ENCODE results near the gene HYDIN.
"Not testable (repeated sequence)": the region's sequence is repeated elsewhere in the genome, so short reads cannot be mapped to it uniquely, and the experiment has no call there.

Gene HYDIN

DNA sequence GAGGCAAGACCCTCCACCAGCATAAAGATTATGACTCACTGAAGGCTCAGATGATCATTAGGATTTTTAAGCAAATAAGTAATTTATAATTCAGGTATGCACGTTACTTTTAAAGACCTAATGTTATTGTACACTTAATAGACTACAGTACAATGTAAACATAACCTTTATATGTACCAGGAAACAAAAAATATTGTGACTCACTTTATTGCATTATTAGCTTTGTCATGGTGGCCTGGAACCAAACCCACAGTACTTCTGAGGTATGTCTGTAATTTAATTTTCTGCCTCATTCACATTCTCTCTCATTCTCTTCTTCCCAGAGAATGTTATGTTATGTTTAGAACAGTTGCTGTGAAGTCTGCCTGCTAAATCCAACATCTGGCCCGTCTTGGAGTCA, 407.8 kb downstream of the HYDIN start:
- DNase-seq: not testable (repeated sequence)

DNA sequence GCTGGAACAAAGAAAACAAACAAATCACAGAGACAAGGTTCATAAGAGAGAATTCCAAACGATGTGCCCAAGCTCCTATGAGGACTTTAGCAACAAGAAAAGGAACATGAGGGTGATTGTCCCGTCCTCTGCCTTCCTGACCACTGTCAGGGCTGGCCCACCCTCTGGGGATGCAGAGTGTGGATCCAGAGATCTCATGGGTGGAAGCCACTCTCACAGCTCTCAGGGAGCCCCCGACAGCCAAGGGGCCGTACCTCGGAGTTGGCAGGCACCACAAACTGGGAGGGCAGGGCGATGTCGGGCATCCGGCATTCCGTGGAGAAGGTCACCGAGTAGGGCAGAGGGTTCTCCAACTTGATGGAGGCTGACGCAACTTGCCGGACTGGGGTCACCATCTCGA, 412.4 kb downstream of the HYDIN start:
- not testable (repeated sequence) for DNase-seq

DNA sequence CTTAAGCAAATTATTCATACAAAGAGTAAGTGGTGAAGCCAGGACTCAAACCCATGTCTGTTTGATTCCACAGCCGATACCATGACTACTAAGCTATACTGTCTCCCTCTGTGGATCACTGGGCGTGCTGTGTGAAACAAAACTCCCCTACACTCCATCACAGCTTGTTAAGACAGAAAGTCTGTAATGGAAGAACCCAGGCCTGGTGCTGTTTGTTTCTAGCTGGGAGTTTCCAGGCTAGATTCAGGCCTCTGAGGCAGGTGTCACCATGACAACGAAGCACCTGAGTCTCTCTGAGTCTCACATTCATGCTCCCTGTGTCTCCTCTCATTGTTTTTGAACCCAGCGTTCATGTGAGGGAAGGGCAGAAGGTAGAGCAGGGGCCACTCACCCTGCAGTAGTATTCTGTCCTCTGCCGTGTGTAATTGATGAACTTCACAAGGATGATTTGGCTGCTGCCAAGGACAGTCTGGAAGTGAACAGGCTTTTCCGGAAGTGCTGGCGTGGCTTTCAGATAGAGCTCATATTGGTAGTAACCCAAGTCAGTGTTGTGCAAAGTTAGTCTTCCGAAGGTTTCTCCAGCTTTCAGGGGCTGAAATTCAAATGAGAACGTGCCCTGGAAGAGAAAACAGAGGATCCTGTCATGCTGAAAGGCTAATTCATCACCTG, 421.0 kb downstream of the HYDIN start:
- no peak for DNase-seq

DNA sequence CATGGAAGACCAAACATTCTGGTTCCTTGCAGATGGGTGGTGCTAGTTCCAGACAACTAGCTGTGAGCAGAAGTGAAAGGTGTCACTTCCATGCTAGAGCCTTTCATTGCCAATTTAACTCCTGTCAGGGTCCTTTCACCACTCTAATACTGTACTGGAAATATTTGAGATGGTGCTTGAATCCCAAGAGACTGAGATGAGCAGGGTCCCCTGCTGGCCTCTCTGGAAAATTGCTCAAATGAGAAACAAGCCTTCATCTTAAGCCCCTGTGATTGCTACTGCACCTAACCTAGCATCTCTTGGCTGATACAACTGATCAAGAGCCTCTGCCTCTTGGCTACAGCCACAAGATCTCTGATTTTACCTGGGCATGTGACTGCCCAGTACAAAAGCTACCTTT, 422.2 kb downstream of the HYDIN start:
- no peak for DNase-seq

DNA sequence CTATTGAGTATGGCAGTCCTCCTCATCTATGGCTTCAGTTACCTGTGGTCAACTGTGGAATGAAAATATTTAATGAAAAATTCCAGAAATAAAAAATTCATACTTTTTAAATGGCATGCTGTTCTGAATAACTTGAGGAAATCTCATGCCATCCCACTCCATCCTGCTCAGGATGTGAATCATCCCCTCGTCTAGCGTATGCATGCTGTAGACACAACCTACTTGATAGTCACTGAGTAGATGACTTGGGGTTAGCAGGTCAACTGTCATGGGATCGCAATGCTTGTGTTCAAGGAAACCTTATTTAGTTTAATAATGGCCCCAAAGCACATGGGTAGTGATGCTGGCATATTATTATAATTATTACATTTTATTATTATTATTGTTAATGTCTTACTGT, 424.7 kb downstream of the HYDIN start:
- DNase-seq: no peak

DNA sequence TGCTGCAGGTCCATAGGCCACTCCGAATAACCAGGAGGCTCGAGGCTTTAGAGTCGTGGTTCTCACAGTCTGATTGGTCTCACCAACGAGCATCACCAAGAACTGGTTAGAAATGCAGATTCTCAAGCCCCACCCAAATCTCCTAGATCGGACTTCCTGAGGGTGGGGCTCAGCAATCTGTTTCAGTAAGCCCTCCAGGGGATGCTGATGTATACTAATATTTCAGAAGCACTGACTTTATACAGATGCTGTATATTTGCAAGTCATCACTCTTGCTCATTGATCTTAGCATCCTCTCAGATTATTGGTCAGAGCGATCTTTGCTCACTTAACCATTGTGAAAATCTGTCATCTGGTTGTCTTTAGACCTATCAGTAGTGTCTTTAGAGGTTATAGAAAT, 425.1 kb downstream of the HYDIN start:
- peak; percentile 44 for DNase-seq

DNA sequence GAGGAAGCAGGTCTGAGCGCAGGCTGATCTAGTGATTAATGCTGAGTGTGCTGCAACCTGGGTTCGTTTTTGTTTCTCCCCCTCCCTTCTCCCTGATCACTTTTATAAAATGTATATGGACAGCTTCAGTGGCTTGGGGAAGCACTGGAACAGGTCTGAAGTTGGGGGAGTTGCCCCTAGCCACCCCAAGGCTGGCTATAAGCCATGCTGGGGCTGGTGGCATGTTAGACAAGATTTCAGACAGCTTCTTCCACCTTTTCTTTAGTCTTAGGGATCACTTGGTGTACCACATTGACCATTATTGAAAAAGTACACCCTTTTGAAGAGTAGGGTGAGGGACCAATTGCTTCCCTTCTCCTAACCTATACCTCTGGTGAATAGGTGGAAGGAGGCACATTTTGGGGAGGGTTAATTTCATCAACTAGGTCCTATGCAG, 425.8 kb downstream of the HYDIN start:
- DNase-seq: no peak

DNA sequence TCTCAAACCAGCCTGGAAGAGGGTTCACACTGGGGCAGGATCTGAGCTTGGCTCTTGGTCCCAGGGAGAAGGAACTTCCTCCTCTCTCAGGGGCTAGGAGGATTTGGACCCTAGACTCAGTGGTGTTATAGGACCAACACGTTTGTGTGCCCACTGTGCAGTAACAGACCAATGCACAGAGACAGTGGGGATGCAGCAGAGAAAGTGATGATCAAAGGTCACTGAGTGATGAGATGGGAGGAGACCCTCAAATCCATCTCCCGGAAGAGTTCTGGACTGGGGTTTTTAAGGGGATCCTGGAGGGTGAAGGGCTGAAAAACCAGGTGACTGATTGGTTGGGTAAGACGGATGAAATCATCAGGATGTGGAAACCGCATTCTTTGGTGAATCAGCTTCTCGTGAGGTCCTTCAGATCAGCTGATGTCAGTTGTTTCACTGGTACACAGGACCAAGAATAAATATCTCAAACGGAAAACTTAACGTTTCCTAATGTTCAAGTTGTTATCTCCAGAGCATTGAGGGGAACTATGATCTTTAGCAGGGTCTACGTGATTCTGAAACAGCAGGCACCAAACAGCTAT, 426.3 kb downstream of the HYDIN start:
- no peak for DNase-seq

DNA sequence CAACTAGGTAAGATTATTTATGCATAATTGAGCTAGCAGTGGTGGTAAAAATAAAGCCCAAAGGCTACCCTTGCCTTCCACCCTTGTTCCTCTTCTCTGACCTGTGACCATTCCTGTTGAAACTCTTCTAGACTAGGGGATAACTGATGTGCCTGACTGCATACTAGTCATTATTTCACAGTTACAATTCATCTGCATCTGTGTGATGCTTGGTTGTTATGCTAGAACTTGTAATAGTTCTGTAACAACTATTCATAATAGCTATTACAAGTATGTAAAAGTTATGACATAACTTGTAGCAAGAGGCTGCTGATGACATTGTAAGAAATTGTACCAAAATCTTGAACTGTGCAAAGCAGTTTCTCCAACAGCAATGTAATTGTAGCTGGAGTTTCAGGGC, 427.2 kb downstream of the HYDIN start:
- DNase-seq: no peak

DNA sequence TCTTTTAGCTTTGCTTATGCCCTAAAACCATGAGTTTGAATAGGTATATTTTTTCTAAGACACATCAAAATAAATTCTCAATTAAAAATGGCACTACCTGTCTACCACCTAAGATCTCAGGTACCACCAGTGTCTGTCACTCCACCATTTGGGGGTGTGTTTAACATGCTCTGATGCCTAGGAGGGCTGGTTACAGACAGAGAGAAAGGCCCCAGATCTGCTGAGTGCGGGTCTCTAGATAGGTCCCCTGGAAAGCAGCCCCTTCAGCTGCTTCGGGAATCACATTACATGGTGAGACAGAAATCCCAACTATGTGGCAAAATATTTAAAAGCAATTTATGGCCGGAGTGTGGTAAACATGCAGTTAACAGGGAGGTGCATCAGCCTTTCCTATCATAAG, 428.9 kb downstream of the HYDIN start:
- no peak for DNase-seq

DNA sequence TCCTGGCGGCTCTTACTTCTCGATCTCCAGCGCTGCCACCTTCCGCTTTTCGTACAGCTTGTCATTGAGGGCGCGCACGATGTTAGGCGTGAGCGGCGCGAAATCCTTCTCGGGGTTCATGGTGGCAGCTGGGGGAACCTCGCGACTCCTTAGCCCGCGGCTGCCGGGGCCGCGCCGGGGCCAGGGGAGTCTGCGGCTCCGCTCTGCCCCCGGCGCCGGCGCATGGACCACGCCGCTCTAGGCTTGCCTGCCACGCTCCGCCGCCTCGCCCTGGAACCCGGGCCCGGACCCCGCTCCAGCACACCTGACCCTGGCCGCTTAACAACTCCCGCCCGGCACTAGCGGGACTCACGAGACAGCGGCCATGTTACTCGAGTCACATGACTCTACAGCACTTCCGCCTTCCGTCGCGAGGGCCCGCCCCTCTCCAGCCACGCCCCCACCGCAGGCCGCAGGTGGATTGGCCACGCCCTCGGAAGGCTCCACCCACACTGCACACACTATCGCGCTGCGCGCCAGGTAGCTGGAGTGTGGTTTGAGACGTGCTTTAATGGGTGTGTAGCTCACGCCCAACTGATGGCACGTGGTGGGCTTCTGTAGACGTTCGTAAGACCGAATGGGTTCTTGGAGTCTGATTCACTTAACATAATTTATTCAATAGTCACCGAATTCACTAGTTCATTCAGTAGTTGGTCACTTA, 429.6 kb downstream of the HYDIN start, which contains the start of gene VAC14:
Gene VAC14, minus strand, starts transcription at position 378 of the 700 bp plus-strand sequence. Its CDS starts 258 bp downstream, at position 120.
- DNase-seq: peak; percentile 99

DNA sequence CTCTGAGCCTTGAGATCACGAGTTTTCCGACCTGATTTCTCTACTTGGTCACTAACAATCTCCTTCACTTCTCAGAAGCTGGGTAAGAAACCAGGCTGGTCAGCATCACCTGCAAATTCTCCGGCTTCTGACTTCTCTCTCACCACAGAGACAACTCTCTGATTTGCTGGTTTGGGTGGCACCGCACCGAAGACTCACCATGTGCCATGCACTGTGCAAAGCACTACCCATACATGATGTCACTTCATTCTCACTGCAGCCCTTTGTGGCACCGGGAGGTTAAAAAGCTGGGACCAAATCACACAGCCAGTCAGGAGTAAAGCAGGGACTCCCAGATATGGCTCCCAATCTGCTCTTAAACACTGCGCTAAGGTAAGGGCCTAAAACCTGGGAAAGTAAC, 430.2 kb downstream of the HYDIN start:
- no peak for DNase-seq

DNA sequence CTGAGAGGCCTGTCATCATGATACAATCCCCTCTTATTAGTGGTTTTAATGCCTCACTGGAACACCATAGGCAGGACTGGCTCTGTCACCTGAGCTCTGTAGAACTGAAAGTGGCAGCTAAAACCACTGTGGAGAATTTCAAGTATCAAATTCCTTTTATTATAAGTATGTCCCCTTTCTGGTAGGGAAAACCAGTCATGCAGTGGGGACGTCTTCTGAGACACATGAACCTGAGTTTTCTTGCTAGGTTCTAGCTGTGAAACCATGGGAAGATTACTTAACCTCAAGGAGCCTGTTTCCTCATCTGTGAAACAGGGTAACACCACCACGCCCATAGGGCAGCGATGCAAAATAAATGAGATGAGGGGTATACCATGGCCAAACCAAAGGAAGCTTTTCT, 434.2 kb downstream of the HYDIN start:
- no peak for DNase-seq

DNA sequence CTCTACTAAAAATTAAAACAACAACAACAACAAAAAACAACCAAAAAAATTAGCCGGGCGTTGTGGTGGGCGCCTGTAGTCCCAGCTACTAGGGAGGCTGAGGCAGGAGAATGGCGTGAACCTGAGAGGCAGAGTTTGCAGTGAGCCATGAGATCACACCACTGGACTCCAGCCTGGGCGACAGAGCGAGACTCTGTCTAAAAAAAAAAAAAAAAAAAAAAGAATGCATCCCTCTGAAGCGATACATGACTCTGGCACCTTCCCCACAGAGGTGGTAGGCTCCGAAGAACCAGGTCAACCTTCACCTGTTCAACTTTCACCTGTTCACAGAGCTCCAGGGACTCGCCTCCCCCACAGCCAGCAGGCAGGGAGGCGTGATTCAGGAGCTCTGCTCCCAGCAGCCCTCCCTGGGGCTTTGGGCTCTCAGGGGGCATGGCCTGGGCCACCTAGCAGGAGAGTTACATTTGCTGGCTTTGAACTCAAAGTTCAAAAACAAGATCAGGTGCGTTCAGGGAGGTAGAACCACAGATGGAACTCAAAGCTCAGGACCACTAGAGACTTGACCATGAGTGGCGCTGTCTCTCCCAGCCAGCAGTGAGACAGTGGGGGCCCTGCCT, 435.1 kb downstream of the HYDIN start:
- DNase-seq: no peak

DNA sequence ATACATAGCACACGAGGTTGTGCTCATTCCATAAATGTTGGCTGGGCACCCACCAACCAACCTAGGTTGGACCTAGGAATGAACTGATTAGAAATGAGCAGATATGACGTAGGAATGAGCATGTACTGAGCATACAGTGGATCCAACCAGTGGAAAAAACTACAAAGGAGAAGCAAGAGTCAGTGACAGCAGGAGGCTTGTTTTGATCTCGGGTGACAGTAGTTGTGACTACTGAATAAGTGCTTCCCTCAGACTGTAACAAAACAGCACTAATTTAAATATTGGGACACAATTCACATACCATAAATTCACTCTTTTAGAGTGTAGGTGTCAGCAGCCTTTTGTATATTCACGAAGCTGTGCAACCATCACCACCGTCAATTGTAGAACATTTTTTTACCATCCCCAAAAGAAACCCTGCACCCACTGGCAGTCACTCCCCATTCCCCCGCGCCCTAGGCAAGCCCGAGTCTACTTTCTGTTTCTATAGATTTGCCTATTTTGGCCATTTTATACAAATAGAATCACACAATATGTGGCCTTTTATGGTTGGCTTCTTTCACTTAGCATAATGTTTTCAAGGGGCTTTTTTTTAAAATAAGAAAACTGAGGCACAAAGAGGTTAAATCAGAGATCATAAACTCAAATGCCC, 436.5 kb downstream of the HYDIN start:
- DNase-seq: no peak

DNA sequence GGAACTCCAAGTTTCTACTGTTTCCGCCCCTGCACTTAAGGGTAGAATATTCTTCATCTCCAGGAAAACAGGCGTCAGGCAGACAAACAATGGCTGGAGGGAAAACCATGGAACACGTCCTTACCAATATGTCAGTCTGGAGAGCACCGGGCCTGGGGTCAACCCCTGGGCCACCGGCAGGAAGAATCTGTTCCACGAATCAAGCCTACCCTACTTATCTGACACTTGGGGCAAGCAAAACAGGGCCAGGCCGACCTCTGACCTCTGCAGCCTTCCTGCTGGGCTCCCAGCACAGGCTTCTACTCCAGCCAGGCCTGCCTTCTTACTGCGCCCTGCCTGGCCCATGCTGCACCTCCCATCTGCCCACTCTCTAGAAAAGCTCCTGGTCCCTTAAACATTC, 439.7 kb downstream of the HYDIN start:
- DNase-seq: no peak

DNA sequence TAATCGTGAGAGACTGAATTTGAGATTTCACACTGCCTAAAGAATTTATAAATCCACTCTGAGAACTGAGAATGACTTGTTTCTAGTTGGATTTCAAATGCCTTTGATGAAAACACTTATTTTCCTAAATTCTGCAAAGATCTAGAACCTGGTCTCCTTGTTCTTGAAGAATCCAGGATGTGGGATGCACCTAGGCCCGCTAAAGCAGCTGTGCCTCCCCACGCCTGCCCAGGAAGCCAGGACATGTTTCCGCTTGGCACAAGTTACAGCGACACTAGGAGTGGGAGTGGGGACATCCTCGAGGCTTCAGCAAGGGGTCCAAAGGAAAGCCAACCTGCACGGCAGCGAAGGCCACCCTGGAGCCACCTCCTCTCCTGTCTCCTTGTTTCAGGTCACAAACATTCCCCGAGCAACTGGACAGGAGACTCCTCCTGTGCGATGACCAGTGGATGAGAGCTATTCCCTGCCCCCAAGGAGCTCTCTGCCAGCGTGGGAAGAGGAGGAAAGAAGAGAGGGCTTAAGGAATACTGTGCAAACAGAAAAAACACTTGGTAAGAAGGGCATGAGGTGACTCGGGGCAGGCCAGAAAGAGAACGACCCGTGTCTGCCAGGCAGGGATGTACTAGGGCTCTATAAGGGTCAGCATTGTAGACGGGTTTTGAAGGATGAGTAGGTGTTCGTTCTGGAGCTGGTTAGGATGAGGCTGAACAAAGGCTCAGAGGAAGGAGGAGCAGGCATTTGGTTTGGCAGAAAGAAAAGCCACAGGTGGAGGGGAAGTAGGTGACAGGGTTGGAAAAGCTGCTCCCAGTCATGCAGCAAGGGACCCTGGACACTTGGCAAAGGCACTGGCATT, 440.7 kb downstream of the HYDIN start:
- no peak for DNase-seq

DNA sequence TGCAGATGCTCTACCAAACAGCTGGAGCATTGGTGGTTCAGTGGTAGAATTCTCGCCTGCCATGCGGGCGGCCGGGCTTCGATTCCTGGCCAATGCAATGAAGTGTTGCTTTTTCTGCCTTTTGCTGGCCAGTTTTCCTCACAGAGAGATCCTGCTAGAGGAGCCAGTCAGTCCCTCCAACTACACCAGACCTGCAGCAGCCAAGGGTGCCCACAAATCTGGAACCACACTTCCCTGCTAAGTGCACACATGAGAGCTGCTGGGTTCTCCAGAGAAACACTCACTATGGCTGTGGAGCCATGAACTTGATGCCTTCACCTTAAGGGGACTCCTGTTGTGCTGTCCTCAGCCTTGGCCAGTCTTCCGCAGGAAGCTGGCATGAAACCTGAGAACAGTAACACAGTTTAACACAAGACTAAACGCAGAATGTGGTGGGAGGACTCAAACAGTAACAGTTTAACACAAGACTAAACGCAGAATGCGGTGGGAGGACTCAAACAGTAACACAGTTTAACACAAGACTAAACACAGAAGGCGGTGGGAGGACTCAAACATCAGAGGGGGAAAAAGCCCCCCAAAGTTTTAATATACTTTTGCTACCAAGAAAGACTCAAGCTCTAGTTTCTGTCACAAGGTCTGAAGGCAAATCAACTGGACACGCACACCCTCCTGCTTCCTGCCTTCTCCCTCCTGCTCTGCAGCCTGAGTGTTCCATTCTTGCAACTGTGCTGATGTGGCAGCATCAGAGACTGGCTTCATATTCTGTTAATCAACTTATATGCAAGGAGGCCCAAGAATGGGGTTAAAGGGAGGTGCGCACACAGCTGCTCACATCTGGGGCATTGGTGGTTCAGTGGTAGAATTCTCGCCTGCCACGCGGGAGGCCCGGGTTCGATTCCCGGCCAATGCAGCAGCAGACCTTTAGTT, 441.6 kb downstream of the HYDIN start:
- DNase-seq: no peak

DNA sequence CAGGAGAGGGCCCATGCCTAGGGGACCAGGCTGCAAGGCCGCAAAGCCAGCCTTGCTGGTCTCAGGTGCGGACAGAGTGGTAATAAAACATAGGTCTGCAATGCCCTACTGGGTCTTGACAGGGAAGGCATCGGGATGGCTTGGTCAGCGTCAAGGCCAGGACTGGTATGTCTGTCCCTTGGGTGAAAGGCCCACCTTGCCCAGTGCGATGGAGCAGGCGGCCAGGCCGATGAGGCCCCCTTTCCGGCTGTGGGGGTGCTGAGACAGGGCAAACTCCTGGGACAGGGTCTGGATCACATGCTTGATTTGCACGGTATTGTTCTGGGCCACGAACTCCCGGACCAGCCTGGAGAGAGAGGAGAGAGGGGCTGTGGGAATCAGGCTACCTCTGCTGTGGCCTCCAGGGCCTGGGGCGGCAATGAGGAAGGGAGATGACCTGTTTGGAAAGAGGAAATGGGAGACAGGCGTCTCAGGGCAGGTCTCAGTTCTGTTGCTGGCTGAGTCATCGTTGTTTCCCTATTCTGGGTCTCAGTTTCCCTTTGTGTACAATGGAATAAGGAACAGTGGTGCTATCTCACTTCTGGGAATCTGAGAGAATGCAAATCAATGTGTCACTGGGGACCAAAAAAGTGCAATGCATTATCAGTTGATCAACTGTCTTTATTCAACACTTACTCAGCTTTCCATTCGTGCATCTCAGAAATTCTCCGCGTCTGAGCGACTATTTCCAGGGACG, 444.3 kb downstream of the HYDIN start:
- no peak for DNase-seq
